Measurements from ENCODE around the gene DENND6B. TPM values are rescaled to one million over a fixed set of nuclear protein-coding genes. Genes with fewer than 3 reads are reported as not detected.
"Not testable (repeated sequence)": the region's sequence is repeated elsewhere in the genome, so short reads cannot be mapped to it uniquely, and the experiment has no call there.

Gene DENND6B
- total and polyA plus RNA-seq, 2 donors (not counting 1 experiment from before 2014, with no cell fraction given): 2.8 to 10.3 TPM

- Mint-ChIP-seq H3K9me3 (ENCODE audit: insufficient read depth) (no peaks in the 10 kb centered on the region), H3K27me3 (no peaks in the 10 kb centered on the region), H3K4me3 (no peak overlapping the region), H3K4me1 (peaks cover 13% of the 10 kb centered on the region), H3K27ac (no peak overlapping the region)
- Histone ChIP-seq H3K9ac (ENCODE audit: low read length) (no peak overlapping the region), H3K27ac (ENCODE audit: low read length in 2 of 2) (no peak overlapping the region), H3K36me3 (replicated peaks in 1 of 2; ENCODE audit: control extremely low read depth in 1 of 2, control insufficient read depth in 1 of 2, extremely low read depth in 1 of 2, insufficient read depth in 2 of 2, low read length in 1 of 2) (no peaks in the 10 kb centered on the region), H3K79me2 (ENCODE audit: control insufficient read depth, insufficient read depth, low read length) (no peaks in the 10 kb centered on the region), H3K4me3 (ENCODE audit: control extremely low read depth in 1 of 5, extremely low read depth in 1 of 5, insufficient read depth in 1 of 5, low read depth in 2 of 5, low read length in 4 of 5) (no peak overlapping the region), H2AFZ (ENCODE audit: insufficient read depth, low read depth, low read length, poor library complexity, severe bottlenecking) (no peak overlapping the region), H3K9me3 (ENCODE audit: control extremely low read depth in 1 of 3, control insufficient read depth in 2 of 3, insufficient read depth in 1 of 3, low read length in 2 of 3) (no peaks in the 10 kb centered on the region), H4K20me1 (ENCODE audit: control insufficient read depth, insufficient read depth, low read length, poor library complexity, severe bottlenecking) (peaks cover 11% of the 10 kb centered on the region), H3K27me3 (replicated peaks in 1 of 4; ENCODE audit: control extremely low read depth in 1 of 4, control insufficient read depth in 3 of 4, insufficient read depth in 4 of 4, low read length in 3 of 4) (peaks cover 0 to 18% (median 4%) of the 10 kb centered on the region in 4 experiments), H3K4me2 (replicated peaks; ENCODE audit: low read depth, low read length, poor library complexity, severe bottlenecking) (no peak overlapping the region), H3K4me1 (ENCODE audit: control insufficient read depth in 2 of 2, insufficient read depth in 2 of 2, low read length in 2 of 2) (peaks cover 16 to 25% of the 10 kb centered on the region in 2 donors)
- intact Hi-C loops (cut with micrococcal nuclease): loop anchor here (1.0 kb wide), 1 partner anchor 68 kb away; no protein-coding TSS in a partner anchor
- ATAC-seq (ENCODE audit: low read depth): peak; percentile 18
- peak; percentile 39 for TF ChIP-seq CTCF (IDR thresholded peaks at IDR 0.05)
- no peak for TF ChIP-seq EZH2 (IDR thresholded peaks at IDR 0.05; ENCODE audit: borderline replicate concordance, insufficient read depth, low read depth, low read length, poor library complexity, severe bottlenecking)
- DNase-seq: peak; percentile 75
- POLR2A ChIA-PET: no interaction called here
- 37% methylated on average over 3 of the region's 7 CpGs for WGBS (ENCODE audit: insufficient coverage)
- CTCF ChIA-PET: interaction anchor here (1.0 to 1.8 kb wide), 6 partner anchors 19 to 68 kb away, joined by 3 to 6 read pairs (median 4); partner anchors contain the start of gene HDAC10
Observed at GRCh38 chr22:50274311-50274710, 52.5 kb downstream of the DENND6B start.

- H3K36me3 ChIP-seq (replicated peaks in 1 of 2; ENCODE audit: control extremely low read depth in 1 of 2, control insufficient read depth in 1 of 2, extremely low read depth in 1 of 2, insufficient read depth in 2 of 2, low read length in 1 of 2); H3K9me3 Mint-ChIP-seq (ENCODE audit: insufficient read depth); ATAC-seq (ENCODE audit: low read depth); H3K9ac ChIP-seq (ENCODE audit: low read length); H3K4me2 ChIP-seq (replicated peaks; ENCODE audit: low read depth, low read length, poor library complexity, severe bottlenecking); DNase-seq; H2AFZ ChIP-seq (ENCODE audit: insufficient read depth, low read depth, low read length, poor library complexity, severe bottlenecking); H3K27ac ChIP-seq (ENCODE audit: low read length in 2 of 2); H3K4me3 Mint-ChIP-seq; H3K9me3 ChIP-seq (ENCODE audit: control extremely low read depth in 1 of 3, control insufficient read depth in 2 of 3, insufficient read depth in 1 of 3, low read length in 2 of 3); H3K79me2 ChIP-seq (ENCODE audit: control insufficient read depth, insufficient read depth, low read length); H3K4me3 ChIP-seq (ENCODE audit: control extremely low read depth in 1 of 5, extremely low read depth in 1 of 5, insufficient read depth in 1 of 5, low read depth in 2 of 5, low read length in 4 of 5); H3K27ac Mint-ChIP-seq; H3K27me3 Mint-ChIP-seq; POLR2A ChIA-PET: not testable (repeated sequence)
- intact Hi-C loops (cut with micrococcal nuclease): loop anchor here (1.0 kb wide), 1 partner anchor 69 kb away; no protein-coding TSS in a partner anchor
- H3K27me3 ChIP-seq (replicated peaks in 1 of 4; ENCODE audit: control extremely low read depth in 1 of 4, control insufficient read depth in 3 of 4, insufficient read depth in 4 of 4, low read length in 3 of 4): peaks cover 0 to 23% (median 6%) of the 10 kb centered on the region in 4 experiments
- WGBS (ENCODE audit: insufficient coverage): 95% methylated on average over 6 of the region's 10 CpGs
- H3K4me1 ChIP-seq (ENCODE audit: control insufficient read depth in 2 of 2, insufficient read depth in 2 of 2, low read length in 2 of 2): peaks cover 16 to 28% of the 10 kb centered on the region in 2 donors
- peaks cover 11% of the 10 kb centered on the region for H4K20me1 ChIP-seq (ENCODE audit: control insufficient read depth, insufficient read depth, low read length, poor library complexity, severe bottlenecking)
- peaks cover 13% of the 10 kb centered on the region for H3K4me1 Mint-ChIP-seq
- CTCF ChIA-PET: interaction anchor here (1.0 to 1.8 kb wide), 7 partner anchors 19 to 68 kb away, joined by 3 to 6 read pairs (median 4); partner anchors contain the start of genes HDAC10 and TUBGCP6
Observed at GRCh38 chr22:50273781-50274180, 53.0 kb downstream of the DENND6B start.

- H3K4me3 ChIP-seq (ENCODE audit: control extremely low read depth in 1 of 5, extremely low read depth in 1 of 5, insufficient read depth in 1 of 5, low read depth in 2 of 5, low read length in 4 of 5); H3K79me2 ChIP-seq (ENCODE audit: control insufficient read depth, insufficient read depth, low read length); ATAC-seq (ENCODE audit: low read depth); H2AFZ ChIP-seq (ENCODE audit: insufficient read depth, low read depth, low read length, poor library complexity, severe bottlenecking); intact Hi-C loops (cut with micrococcal nuclease); H3K27me3 Mint-ChIP-seq; POLR2A ChIA-PET; H3K4me2 ChIP-seq (replicated peaks; ENCODE audit: low read depth, low read length, poor library complexity, severe bottlenecking); H3K27ac Mint-ChIP-seq; H3K9me3 ChIP-seq (ENCODE audit: control extremely low read depth in 1 of 3, control insufficient read depth in 2 of 3, insufficient read depth in 1 of 3, low read length in 2 of 3); H3K27ac ChIP-seq (ENCODE audit: low read length in 2 of 2); H3K4me3 Mint-ChIP-seq; H3K9ac ChIP-seq (ENCODE audit: low read length); H3K36me3 ChIP-seq (replicated peaks in 1 of 2; ENCODE audit: control extremely low read depth in 1 of 2, control insufficient read depth in 1 of 2, extremely low read depth in 1 of 2, insufficient read depth in 2 of 2, low read length in 1 of 2); DNase-seq; H3K9me3 Mint-ChIP-seq (ENCODE audit: insufficient read depth): not testable (repeated sequence)
- peaks cover 16% of the 10 kb centered on the region for H3K4me1 Mint-ChIP-seq
- Histone ChIP-seq H3K27me3 (replicated peaks in 1 of 4; ENCODE audit: control extremely low read depth in 1 of 4, control insufficient read depth in 3 of 4, insufficient read depth in 4 of 4, low read length in 3 of 4) (peaks cover 0 to 23% (median 7%) of the 10 kb centered on the region in 4 experiments), H4K20me1 (ENCODE audit: control insufficient read depth, insufficient read depth, low read length, poor library complexity, severe bottlenecking) (peaks cover 11% of the 10 kb centered on the region), H3K4me1 (ENCODE audit: control insufficient read depth in 2 of 2, insufficient read depth in 2 of 2, low read length in 2 of 2) (peaks cover 16 to 29% of the 10 kb centered on the region in 2 donors)
- WGBS (ENCODE audit: insufficient coverage): 83% methylated on average over 1 of the region's 11 CpGs
- CTCF ChIA-PET: interaction anchor here (0.6 to 2.0 kb wide), 9 partner anchors 18 to 69 kb away, joined by 3 to 6 read pairs (median 5); partner anchors contain the start of genes HDAC10 and TUBGCP6
Observed at GRCh38 chr22:50273352-50273751, 53.5 kb downstream of the DENND6B start.
